NCI-H146 treated with DMSO at 0.1 percent for 48 hours (cell line): ENCODE measurements around the gene AGAP2.
"Not testable (repeated sequence)": the region's sequence is repeated elsewhere in the genome, so short reads cannot be mapped to it uniquely, and the experiment has no call there.

Experiments used
- DNase-seq: peaks from one replicate; lab custom pipeline; 2025; ENCODE audit not compliant: unreplicated experiment; lab: John Stamatoyannopoulos, UW

The AGAP2 gene

DNA sequence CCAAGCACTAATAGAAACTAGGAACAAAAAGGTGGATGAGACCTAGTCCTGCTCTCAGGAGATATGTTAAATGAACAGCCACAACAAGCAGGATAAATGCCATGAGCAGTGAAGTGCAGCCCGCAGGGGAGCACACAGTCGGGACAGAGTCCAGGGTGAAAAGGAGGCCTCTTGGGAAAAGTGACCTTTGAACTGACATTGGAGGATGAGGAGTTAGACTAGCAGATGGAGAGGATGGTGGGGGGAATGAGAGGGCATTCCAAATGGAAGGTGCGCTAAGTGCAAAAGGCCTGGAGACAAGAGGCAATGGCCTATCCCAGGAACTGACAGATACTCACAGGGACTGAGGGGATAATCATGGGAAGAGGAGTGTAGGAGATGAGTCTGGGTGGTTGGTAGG is 40.1 kb downstream of the AGAP2 start:
- DNase-seq: no peak

DNA sequence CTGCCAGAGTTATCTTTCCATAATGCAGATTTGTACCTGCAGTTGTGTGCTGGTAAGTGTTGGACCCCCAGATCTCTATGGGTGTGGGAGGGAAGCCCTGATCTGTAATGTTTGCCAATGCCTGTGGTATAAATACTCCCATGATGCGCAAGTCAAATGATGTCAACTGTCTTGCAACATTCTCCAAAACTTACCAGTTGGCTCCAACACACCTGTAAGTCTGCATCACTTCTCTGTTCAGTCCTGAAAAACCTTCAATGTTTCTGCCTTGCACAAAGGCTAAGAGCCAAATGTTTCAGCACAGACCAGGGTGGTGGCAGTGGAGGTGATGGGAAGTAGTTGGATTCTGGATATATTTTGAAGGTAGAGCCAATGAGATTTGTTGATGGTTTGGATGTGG is 41.5 kb downstream of the AGAP2 start:
- no peak for DNase-seq

DNA sequence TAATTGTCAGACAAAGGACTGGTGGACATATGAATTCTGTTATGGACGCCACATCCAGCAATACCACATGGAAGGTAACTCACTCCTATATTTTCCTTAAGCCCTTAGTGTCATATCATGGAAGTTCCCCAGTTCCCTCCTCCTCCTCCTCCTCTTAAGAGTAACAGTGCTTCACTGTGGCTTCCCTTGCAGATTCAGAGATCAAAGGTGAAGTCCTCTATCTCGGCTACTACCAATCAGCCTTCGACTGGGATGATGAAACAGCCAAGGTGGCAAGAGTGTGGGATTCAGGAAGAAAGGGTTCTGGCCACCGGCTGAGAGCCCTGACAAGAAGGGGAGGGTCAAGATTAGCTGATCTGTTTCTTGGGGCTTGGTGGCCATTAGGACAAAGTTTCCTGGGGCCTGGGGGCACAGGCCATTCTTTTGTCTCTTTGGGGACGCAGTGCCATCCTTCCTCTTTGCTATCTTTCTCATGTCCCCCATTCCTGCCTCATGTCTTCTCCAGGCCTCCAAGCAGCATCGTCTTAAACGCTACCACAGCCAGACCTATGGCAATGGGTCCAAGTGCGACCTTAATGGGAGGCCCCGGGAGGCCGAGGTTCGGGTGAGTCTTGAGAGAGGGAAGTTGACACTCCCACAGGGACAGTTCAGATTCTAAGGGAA is 42.6 kb downstream of the AGAP2 start:
- no peak for DNase-seq

DNA sequence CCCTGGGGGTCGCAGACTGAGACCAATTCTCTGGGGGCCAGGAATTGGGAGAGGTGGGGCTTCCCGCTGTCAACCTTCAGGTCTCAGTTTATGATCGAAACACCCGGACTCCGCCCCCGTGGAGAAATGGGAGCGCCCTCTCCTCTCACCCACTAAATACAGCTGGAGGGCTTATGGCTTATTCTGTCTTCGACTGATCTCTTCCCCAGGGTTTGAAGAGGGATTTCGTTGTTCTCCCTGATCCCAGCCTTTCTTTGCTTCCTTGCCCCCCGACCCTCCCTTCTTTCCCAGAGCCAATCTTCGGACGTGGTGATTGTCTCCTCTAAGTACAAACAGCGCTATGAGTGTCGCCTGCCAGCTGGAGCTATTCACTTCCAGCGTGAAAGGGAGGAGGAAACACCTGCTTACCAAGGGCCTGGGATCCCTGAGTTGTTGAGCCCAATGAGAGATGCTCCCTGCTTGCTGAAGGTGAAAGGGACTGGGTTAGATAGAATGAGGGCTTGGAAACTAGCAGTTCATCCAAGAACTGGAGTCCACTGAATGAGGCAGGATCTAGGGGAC is 44.0 kb downstream of the AGAP2 start:
- peak; percentile 49 for DNase-seq

- DNase-seq: peak; percentile 99
These were observed 44.7 kb downstream of the AGAP2 start, which contains the start of gene OS9 for GRCh38 chr12:57693659-57694458. TSS of gene OS9 (plus strand) at chr12:57694132. CDS start at chr12:57694162, 30 bp downstream.

- no peak for DNase-seq
These were observed 45.3 kb downstream of the AGAP2 start for GRCh38 chr12:57693317-57693658.

GRCh38 chr12:57692500-57692899 is 46.0 kb downstream of the AGAP2 start:
- no peak for DNase-seq

- no peak for DNase-seq
These were observed 49.6 kb downstream of the AGAP2 start for GRCh38 chr12:57688931-57689330.

DNA sequence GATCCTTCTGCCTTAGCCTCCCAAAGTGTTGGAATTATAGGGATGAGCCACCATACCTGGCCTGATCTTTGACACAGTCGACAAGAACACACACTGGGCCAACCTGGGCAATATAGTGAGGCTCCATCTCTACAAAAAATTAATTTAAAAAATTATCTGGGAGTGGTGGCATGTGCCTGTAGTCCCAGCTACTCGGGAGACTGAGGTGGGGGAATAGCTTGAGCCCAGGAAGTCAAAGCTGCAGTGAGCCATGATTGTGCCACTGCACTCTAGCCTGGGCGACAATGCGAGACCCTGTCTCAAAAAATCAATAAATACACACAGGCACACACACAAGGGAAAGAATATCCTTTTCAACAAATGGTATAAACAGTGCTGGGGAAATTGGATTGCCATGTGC is 50.7 kb downstream of the AGAP2 start:
- no peak for DNase-seq

DNA sequence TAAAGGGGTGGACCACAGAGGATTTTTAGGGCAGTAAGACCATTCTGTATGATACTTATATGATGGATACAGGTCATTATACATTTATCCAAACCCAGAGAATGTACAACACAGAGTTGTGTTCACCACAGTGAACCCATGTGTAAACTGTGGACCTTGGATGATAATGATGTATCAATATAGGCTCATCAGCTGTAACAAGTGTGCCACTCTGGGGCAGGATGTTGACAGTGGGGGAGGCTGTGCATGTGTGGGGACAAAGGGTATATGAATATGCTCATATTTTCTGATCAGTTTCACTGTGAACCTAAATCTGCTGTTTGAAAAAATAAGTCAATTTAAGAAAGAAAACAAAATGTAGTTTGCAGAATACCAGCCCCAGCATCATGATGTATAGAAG is 58.8 kb downstream of the AGAP2 start:
- no peak for DNase-seq

- DNase-seq: not testable (repeated sequence)
These were observed 60.6 kb downstream of the AGAP2 start for GRCh38 chr12:57677947-57678346.

GRCh38 chr12:57674691-57675090 is 63.9 kb downstream of the AGAP2 start:
- no peak for DNase-seq
